Sigmoid colon (tissue), 7 donors: ENCODE measurements around the gene ABLIM1. TPM values are rescaled to one million over a fixed set of nuclear protein-coding genes. Genes with fewer than 3 reads are reported as not detected.

Experiments
- DNase-seq: peaks from one replicate; pipeline ENCODE4 v3.0.0-alpha.2; 2019
- H3K27ac ChIP-seq, 4 donors: fragments of 200-600 bp; sonication (generic); one replicate each; pipeline ENCODE4 v1.5.1; 2016 to 2019; ENCODE audit warnings: mild to moderate bottlenecking in 1 of 4
- H3K27me3 ChIP-seq, 3 donors: fragments of 200-600 bp; sonication (generic); one replicate each; pipeline ENCODE4 v1.5.1; 2019; ENCODE audit warnings: mild to moderate bottlenecking in 1 of 3
- H3K36me3 ChIP-seq, 4 donors: fragments of 200-600 bp; sonication (generic); one replicate each; pipeline ENCODE4 v1.5.1; 2016 to 2019
- H3K4me1 ChIP-seq, 4 donors: fragments of 200-600 bp; sonication (generic); one replicate each; pipeline ENCODE4 v1.5.1; 2017 to 2019
- H3K4me3 ChIP-seq, 4 donors: fragments of 200-600 bp; sonication (generic); one replicate each; pipeline ENCODE4 v1.5.1; 2017 to 2019; ENCODE audit warnings: mild to moderate bottlenecking in 2 of 4, moderate library complexity in 1 of 4
- H3K9me3 ChIP-seq, 4 donors: fragments of 200-600 bp in 3 of 4; sonication (generic) in 3 of 4; one replicate each; pipeline versions ENCODE4 v1.5.1 to v1.6.1; 2013 to 2019
- EP300 ChIP-seq, 4 donors: sonication (generic); formaldehyde crosslinking; IDR thresholded peaks; one replicate each; pipeline ENCODE4 v1.6.1; 2017; ENCODE audit warnings: antibody characterized with exemption in 4 of 4
- POLR2A ChIP-seq, 2 donors: fragments of 450-650 bp; IDR thresholded peaks; one replicate each; pipeline ENCODE4 v1.6.1; 2016; ENCODE audit warnings: antibody characterized with exemption in 2 of 2, mild to moderate bottlenecking in 2 of 2, moderate library complexity in 2 of 2
- POLR2AphosphoS5 ChIP-seq, 4 donors: sonication (generic); formaldehyde crosslinking; IDR thresholded peaks; one replicate each; pipeline ENCODE4 v1.6.1; 2017; ENCODE audit warnings: antibody characterized with exemption in 4 of 4
- WGBS, 2 donors: extraction: QIAGEN DNeasy Blood & Tissue Kit; methylation state at CpG; one replicate each; pipeline ENCODE4 v1.1.7; 2013; 5-methylcytosine and 5-hydroxymethylcytosine counted together
- intact Hi-C: fragments of 100-400 bp; cut with DNase I; formaldehyde crosslinking; loops from one replicate; pipeline ENCODE4 v1.15.1; 2023
- polyA plus RNA-seq, 3 donors: library from polyadenylated mRNA; stranded (reverse); fragments of 200-250 nt; gene quantifications; one replicate each; pipeline ENCODE4 v1.2.3, GENCODE V29; 2013
- total RNA-seq, 4 donors: library from RNA; depleted of rRNA; stranded (reverse); fragments of >200 nt; gene quantifications; one replicate each; pipeline ENCODE4 v1.1.0, GENCODE V29; 2016
- TF ChIP-seq, protein P1 (sequence below), 4 experiments: fragments of 450-650 bp in 3 of 4; fragments of 200-600 bp in 1 of 4; IDR thresholded peaks; one replicate each; pipeline ENCODE4 v1.5.1; 2016 to 2019; ENCODE audit warnings: antibody characterized with exemption in 4 of 4, mild to moderate bottlenecking in 3 of 4, moderate library complexity in 2 of 4
- donor health status: healthy with polysubstance abuse.
- donor health status: Bipolar disorder and iron deficiency.
- donor health status: healthy.

ABLIM1 gene
- total and polyA plus RNA-seq, 7 donors, result 41.9 to 127 (median 49.5) TPM

DNA sequence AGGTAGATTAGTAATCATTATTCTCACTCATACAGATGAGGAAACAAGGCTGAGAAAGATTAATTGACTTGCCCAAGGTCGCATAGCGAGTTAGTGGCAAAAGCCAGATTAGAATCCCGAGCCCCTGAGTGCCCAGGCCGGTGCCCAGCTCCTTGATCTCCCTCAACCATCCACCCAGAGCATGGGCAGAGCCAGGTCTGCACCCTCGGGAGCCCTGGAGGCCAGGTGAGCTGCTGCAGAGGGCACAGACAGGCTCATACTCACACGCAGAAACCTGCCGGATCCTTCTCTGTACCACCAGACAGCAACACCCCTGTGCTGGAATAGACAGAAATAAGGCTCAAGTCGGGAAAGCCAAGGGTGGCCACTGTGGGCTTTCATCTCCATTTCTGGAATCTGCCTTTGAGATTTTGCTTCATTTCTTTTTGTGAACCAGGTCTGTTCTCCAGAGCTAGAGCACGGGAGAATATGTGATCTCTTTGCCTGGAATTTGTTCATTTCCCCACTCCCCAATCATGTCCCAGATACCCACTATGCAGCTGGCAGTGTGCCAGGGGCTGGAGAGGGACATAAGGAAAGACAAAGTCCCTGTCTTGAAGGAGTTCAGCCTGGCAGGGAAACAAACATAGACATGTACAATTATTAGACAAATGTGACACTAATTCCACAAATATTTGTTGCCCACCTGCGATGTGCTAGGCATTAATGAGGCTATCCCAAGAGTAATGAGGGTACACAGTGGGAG, 259.3 kb downstream of the ABLIM1 start:
- no peaks in the 10 kb centered on the region for H3K9me3 ChIP-seq
- peak overlapping the region; percentile 57 to 78 (median 70) for H3K27ac ChIP-seq
- intact Hi-C loops, result no loop called here
- peak; percentile 63 for DNase-seq
- peaks cover 0 to 4% (median 0%) of the 10 kb centered on the region in 3 donors for H3K27me3 ChIP-seq
- no peak for TF ChIP-seq POLR2AphosphoS5 (IDR thresholded peaks at IDR 0.05)
- no peak for TF ChIP-seq POLR2A (IDR thresholded peaks at IDR 0.05)
- TF ChIP-seq, protein P1, sequence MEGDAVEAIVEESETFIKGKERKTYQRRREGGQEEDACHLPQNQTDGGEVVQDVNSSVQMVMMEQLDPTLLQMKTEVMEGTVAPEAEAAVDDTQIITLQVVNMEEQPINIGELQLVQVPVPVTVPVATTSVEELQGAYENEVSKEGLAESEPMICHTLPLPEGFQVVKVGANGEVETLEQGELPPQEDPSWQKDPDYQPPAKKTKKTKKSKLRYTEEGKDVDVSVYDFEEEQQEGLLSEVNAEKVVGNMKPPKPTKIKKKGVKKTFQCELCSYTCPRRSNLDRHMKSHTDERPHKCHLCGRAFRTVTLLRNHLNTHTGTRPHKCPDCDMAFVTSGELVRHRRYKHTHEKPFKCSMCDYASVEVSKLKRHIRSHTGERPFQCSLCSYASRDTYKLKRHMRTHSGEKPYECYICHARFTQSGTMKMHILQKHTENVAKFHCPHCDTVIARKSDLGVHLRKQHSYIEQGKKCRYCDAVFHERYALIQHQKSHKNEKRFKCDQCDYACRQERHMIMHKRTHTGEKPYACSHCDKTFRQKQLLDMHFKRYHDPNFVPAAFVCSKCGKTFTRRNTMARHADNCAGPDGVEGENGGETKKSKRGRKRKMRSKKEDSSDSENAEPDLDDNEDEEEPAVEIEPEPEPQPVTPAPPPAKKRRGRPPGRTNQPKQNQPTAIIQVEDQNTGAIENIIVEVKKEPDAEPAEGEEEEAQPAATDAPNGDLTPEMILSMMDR (IDR thresholded peaks at IDR 0.05), result no peak
- no peak for TF ChIP-seq EP300 (IDR thresholded peaks at IDR 0.05)
- H3K36me3 ChIP-seq, result no peaks in the 10 kb centered on the region
- WGBS, 2 donors, result 86 to 89% methylated on average over 10 of the region's 10 CpGs
- peaks cover 0 to 76% (median 53%) of the 10 kb centered on the region in 4 donors for H3K4me1 ChIP-seq
- no peak overlapping the region for H3K4me3 ChIP-seq

DNA sequence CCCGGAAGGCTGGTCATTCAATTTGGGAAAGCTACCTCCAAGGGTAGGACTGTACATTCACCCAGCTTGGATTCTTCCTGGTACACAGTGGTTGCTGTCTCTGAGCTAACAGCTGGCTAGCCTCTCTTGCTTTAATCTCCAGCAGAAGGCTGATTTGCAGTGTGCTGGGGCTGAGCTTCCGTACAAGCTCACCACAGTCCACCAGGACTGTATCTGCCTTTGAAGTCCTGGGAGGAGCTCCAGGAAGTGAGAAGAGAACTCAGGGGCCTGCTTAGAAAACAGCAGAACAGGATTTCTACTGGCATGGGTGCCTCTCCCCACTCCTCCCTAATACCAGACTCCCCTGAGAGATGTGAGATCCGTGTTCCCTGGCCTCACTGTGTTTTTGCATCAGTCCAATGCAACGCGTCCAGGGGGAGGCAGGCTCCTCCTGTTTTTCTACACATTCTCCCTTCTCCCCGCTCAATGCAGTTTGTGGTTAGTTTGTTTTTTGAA, 260.4 kb downstream of the ABLIM1 start:
- Histone ChIP-seq H3K27ac (peak overlapping the region; percentile 57 to 78 (median 64)), H3K27me3 (no peaks in the 10 kb centered on the region), H3K4me3 (peak overlapping the region in 3 of 4 donors; percentile 4 to 9 (median 8)), H3K4me1 (peaks cover 0 to 72% (median 51%) of the 10 kb centered on the region in 4 donors), H3K9me3 (no peaks in the 10 kb centered on the region), H3K36me3 (no peaks in the 10 kb centered on the region)
- WGBS, 2 donors, result 51 to 80% methylated on average over 6 of the region's 6 CpGs
- TF ChIP-seq, protein P1 (IDR thresholded peaks at IDR 0.05), result no peak
- TF ChIP-seq POLR2A (IDR thresholded peaks at IDR 0.05) (no peak), POLR2AphosphoS5 (IDR thresholded peaks at IDR 0.05) (no peak), EP300 (IDR thresholded peaks at IDR 0.05) (no peak)
- intact Hi-C loops, result no loop called here
- DNase-seq, result peak; percentile 74

DNA sequence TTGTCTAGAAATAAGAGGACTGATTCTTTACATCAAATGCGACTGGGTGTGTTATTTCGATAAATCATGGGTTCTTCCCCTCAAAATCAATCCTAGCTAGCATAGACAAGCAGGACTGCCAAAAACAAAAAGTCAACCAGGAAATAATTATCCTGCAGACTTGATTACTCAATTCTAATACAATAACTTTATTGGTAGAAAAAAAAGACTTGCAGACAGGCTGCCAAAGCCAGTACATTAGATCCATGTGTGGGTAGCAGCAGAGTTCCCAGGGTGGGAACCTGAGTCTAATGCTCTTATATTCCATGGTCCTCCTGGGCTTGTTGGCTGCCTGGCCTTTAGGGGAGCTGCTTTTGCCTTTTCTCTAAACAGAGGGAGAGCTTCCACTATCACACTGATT, 261.6 kb downstream of the ABLIM1 start:
- DNase-seq, result no peak
- H3K4me3 ChIP-seq, result no peak overlapping the region
- 92 to 95% methylated on average over 2 of the region's 2 CpGs for WGBS, 2 donors
- TF ChIP-seq POLR2A (IDR thresholded peaks at IDR 0.05), result no peak
- no peaks in the 10 kb centered on the region for H3K9me3 ChIP-seq
- peaks cover 0 to 61% (median 50%) of the 10 kb centered on the region in 4 donors for H3K4me1 ChIP-seq
- no peaks in the 10 kb centered on the region for H3K36me3 ChIP-seq
- H3K27ac ChIP-seq, result peak overlapping the region; percentile 12 to 78 (median 60)
- no peaks in the 10 kb centered on the region for H3K27me3 ChIP-seq
- intact Hi-C loops, result no loop called here

DNA sequence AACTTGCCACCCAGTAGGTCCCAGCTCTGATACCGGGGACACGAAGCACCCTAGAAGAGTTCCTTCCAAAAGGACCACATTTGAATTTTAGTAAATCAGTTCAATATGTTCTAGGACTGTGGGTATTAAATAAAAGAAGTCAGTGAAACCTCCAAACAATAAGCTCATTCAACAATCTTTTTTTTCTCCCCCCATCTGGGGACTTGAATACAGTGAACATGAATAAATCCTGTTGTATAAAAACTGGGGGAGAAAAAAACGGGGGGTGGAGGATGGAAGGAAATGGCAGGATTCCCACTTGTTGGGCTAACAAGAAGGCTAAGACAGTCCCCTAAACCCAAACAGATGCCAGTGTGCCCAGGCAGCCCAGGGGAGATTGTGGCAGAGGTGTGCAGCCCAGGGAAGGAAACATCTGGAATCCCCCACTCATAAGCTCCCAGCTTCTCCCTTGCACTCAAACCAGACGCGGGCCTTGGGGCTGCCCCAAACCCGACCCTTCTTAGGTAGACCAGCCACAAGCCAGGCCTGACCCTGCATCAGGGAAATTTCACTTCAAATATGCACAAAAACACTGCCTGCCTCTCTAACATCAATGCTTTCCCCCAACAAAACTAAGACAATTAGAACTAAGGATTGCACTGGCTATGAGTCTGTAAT, 262.6 kb downstream of the ABLIM1 start:
- Histone ChIP-seq H3K36me3 (no peaks in the 10 kb centered on the region), H3K4me3 (no peak overlapping the region), H3K27me3 (no peaks in the 10 kb centered on the region), H3K4me1 (peaks cover 0 to 53% (median 40%) of the 10 kb centered on the region in 4 donors), H3K9me3 (no peaks in the 10 kb centered on the region), H3K27ac (peak overlapping the region; percentile 49 to 78 (median 55))
- DNase-seq, result peak; percentile 48
- intact Hi-C loops, result no loop called here
- WGBS, 2 donors, result 67 to 85% methylated on average over 6 of the region's 6 CpGs
- peak in 2 of 4 donors; percentile 10 to 13 for TF ChIP-seq POLR2AphosphoS5 (IDR thresholded peaks at IDR 0.05)
- TF ChIP-seq POLR2A (IDR thresholded peaks at IDR 0.05), result no peak
- no peak for TF ChIP-seq EP300 (IDR thresholded peaks at IDR 0.05)
- TF ChIP-seq, protein P1 (IDR thresholded peaks at IDR 0.05), result no peak

DNA sequence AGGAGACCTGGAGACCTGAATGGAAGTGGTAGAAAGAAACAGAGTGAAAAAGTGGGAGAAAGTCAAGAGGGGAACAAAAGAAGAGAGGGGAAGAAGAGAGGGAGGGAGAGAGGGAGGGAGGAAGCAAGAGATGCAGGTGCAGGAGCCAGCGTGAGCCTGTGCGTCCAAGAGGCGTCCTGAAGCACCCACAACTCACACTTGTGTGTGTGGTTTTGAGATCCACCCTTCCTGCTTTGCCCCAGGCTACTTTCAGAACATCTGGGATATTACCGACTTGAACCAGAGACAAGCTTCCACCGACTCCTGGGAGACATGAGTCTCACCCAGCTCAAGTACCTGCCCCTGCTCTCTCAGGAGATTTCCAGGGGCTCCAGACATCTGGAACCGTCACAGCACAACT, 263.5 kb downstream of the ABLIM1 start:
- DNase-seq, result peak; percentile 62
- H3K27ac ChIP-seq, result peak overlapping the region; percentile 26 to 53 (median 45)
- TF ChIP-seq EP300 (IDR thresholded peaks at IDR 0.05) (no peak), POLR2AphosphoS5 (IDR thresholded peaks at IDR 0.05) (no peak), POLR2A (IDR thresholded peaks at IDR 0.05) (no peak)
- TF ChIP-seq, protein P1 (IDR thresholded peaks at IDR 0.05), result no peak
- no peak overlapping the region for H3K4me3 ChIP-seq
- H3K27me3 ChIP-seq, result no peaks in the 10 kb centered on the region
- no peaks in the 10 kb centered on the region for H3K36me3 ChIP-seq
- intact Hi-C loops, result no loop called here
- peaks cover 0 to 49% (median 36%) of the 10 kb centered on the region in 4 donors for H3K4me1 ChIP-seq
- H3K9me3 ChIP-seq, result no peaks in the 10 kb centered on the region
- 64 to 86% methylated on average over 6 of the region's 6 CpGs for WGBS, 2 donors
